AG04449 (cell line): ENCODE results near the gene FAM120A.

ENCODE experiments used
- CTCF ChIA-PET: fragments of 350-600 bp; formaldehyde crosslinking; extraction: SDS; loops from one replicate; lab custom pipeline; 2021; ENCODE audit warnings: antibody characterized with exemption; lab: Yijun Ruan, JAX
- POLR2A ChIA-PET: fragments of 400-600, 350-600 bp; formaldehyde crosslinking; extraction: SDS; loops from one replicate; lab custom pipeline; 2020; ENCODE audit warnings: antibody characterized with exemption, inconsistent platforms; lab: Yijun Ruan, JAX
- DNase-seq: peaks from one replicate; pipeline ENCODE4 v3.0.0-alpha.2; 2010; ENCODE audit warnings: low read depth, low spot score
- H3K4me3 ChIP-seq: 2 replicates; pipeline ENCODE4 v1.5.1; 2011; ENCODE audit warnings: low read depth, mild to moderate bottlenecking, control low read depth, low read length
- TF ChIP-seq, protein P1 (sequence below): IDR thresholded peaks from one replicate; pipeline ENCODE4 v1.5.1; 2011; ENCODE audit warnings: mild to moderate bottlenecking, moderate library complexity, low read length, control low read depth, inconsistent platforms; ENCODE audit not compliant: insufficient read depth; ENCODE audit errors: missing control alignments

Gene FAM120A

DNA sequence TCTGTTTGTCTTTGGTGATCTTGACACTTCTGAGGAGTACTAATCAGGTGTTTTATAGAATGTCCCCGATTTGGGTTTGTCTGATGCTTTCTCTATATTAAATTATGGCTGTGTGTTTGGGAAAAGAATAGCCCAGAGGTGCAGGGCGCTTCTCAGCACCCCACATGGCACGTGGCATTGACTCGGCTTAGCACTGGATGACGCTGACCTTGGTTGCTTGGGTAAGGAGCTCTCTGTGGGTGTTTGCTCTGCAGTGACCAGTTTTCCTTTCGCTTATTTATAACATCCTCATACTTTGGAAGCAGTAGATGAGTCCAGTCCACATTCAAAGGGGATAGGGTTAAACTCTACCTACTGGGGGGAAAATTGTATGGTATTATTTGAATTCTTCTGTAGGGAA is 14.4 kb downstream of the FAM120A start:
- no peak for DNase-seq
- TF ChIP-seq, protein P1, sequence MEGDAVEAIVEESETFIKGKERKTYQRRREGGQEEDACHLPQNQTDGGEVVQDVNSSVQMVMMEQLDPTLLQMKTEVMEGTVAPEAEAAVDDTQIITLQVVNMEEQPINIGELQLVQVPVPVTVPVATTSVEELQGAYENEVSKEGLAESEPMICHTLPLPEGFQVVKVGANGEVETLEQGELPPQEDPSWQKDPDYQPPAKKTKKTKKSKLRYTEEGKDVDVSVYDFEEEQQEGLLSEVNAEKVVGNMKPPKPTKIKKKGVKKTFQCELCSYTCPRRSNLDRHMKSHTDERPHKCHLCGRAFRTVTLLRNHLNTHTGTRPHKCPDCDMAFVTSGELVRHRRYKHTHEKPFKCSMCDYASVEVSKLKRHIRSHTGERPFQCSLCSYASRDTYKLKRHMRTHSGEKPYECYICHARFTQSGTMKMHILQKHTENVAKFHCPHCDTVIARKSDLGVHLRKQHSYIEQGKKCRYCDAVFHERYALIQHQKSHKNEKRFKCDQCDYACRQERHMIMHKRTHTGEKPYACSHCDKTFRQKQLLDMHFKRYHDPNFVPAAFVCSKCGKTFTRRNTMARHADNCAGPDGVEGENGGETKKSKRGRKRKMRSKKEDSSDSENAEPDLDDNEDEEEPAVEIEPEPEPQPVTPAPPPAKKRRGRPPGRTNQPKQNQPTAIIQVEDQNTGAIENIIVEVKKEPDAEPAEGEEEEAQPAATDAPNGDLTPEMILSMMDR: no peak
- POLR2A ChIA-PET: interaction anchor here (0.7 kb wide), 1 partner anchor 11 kb away, joined by 3 read pairs; no protein-coding TSS in a partner anchor
- CTCF ChIA-PET: interaction anchor here (1.0 to 3.7 kb wide), 3 partner anchors 9 to 100 kb away, joined by 3 to 24 read pairs (median 12); partner anchors contain the start of gene FAM120AOS
- no peak overlapping the region for H3K4me3 ChIP-seq

GRCh38 chr9:93466416-93467061 is 15.1 kb downstream of the FAM120A start:
- POLR2A ChIA-PET: no interaction called here
- CTCF ChIA-PET: interaction anchor here (1.0 to 3.7 kb wide), 3 partner anchors 9 to 100 kb away, joined by 3 to 24 read pairs (median 12); partner anchors contain the start of gene FAM120AOS
- TF ChIP-seq, protein P1: no peak

DNA sequence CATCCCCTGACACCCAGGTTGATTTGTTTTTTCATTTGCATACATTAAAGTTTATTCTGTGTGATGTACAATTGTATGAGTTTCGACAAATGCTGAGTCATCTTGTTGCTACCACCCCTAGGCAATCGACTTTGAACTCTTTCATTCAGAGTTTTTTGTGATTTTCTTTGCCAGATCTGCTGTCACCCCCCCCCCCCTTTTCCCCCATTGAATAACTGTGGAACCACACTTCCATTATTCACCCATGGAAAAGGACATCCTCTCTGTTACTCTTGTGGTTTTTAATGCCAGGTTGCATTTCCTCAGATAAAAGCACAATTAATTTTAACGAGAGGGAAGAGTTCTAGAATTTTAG is 15.6 kb downstream of the FAM120A start:
- POLR2A ChIA-PET: no interaction called here
- CTCF ChIA-PET: interaction anchor here (2.6 to 3.7 kb wide), 2 partner anchors 13 to 99 kb away, joined by 12 to 24 read pairs; partner anchors contain the start of gene FAM120AOS
- H3K4me3 ChIP-seq: no peak overlapping the region
- TF ChIP-seq, protein P1: no peak
- DNase-seq: no peak

More at GRCh38 chr9:93466416-93467061, 15.1 kb downstream of the FAM120A start:
- no peak overlapping the region for H3K4me3 ChIP-seq
- no peak for DNase-seq

DNA sequence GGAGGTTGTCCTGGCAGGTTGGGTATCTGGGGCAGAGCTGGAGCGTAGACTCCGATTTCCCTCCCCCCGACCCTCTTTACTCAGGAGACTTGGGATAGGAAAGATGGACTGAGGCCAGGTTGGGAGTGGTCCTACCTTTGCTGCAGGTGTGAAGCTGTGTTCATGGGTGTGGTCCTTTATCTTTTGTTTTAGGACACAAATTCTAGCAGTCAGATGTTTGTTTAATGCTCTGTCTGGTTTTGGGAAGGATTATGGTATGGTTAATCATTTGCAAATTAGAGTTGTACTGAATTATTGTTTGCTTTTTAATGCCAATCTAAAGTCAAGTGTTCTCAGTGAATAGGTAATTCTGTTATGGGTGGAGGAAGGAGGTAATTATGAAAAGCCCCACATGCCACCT is 16.0 kb downstream of the FAM120A start:
- TF ChIP-seq, protein P1: no peak
- POLR2A ChIA-PET: no interaction called here
- H3K4me3 ChIP-seq: no peak overlapping the region
- no peak for DNase-seq
- CTCF ChIA-PET: interaction anchor here (3.0 kb wide), 1 partner anchor 99 kb away, joined by 10 read pairs; no protein-coding TSS in a partner anchor

DNA sequence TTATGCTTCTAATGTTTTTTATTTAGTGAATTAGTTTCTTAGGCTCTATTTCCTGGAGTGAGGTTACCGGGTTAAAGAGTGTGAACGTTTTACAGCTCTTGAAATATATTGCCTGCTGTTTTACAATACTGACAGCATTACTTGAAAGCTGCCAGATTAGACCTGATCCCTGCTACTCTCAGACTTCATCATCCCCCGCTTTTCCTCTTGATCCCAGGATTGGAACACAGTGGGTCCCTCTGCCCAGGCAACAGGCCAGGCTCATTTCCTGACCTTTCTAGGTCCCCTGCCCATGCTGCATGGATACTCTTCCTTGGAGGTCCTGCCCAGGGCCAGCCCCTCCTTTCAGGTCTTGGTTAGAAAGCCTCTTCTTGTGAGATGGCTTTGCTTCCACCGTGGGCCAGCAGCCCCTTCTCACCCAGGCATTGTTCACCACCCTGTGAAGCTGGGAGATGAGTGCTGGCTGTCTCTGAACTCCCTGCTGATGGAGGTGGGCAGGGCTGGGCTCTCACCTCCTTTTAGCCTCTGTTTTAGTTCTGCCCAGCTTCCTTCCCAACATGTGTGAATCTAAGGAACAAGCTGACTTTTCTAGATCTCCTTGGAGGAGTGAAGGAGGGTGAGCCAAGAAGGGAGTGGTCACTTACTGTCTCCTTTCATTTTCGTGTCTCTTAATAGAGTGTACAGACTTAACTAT is 17.4 kb downstream of the FAM120A start:
- ChIA-PET POLR2A (no interaction called here), CTCF (interaction anchor here (1.3 to 3.0 kb wide), 2 partner anchors 8 to 97 kb away, joined by 4 to 10 read pairs; no protein-coding TSS in a partner anchor)
- TF ChIP-seq, protein P1: no peak
- H3K4me3 ChIP-seq: no peak overlapping the region; the same call in 1 of the 2 replicates
- DNase-seq: no peak

DNA sequence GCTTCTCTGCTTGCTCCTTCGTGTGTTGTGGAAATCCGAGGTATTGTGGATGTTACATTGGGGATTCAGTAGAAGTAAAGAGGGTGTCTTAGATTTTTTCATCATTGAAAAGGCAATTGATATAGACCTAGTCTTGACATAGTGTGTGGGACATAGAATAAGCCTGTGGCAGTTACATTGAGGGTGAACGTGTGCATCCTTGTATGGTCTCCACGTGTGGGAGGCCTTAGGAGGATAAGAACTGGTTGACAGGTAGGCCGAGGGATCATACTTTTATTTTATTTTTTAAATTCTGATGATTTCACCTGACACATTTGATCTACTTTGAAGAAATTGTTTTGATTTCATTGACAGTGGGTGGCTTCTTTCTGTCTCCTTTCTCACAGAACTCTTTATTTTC is 18.9 kb downstream of the FAM120A start:
- ChIA-PET CTCF (interaction anchor here (1.0 to 3.0 kb wide), 2 partner anchors 96 kb away, joined by 3 to 10 read pairs; no protein-coding TSS in a partner anchor), POLR2A (no interaction called here)
- no peak overlapping the region for H3K4me3 ChIP-seq
- TF ChIP-seq, protein P1: no peak
- DNase-seq: no peak
